Cardiac fibroblast (primary cell): ENCODE data around the gene KLF3.

Experiments
- DNase-seq, 2 donors: peaks; one replicate each; pipeline versions ENCODE4 v3.0.0 to v3.0.0-alpha.2; 2010; ENCODE audit warnings: low read depth in 2 of 2
- H3K4me3 ChIP-seq, 2 donors: replicated peaks in 1 of 2; 1 replicate in 1 of 2; 2 replicates in 1 of 2; pipeline ENCODE4 v1.5.1; 2011; ENCODE audit warnings: low read depth in 2 of 2, low read length in 2 of 2, mild to moderate bottlenecking in 2 of 2, moderate library complexity in 1 of 2
- CTCF ChIP-seq: IDR thresholded peaks from one replicate; pipeline ENCODE4 v1.5.1; 2011; ENCODE audit warnings: low read depth, mild to moderate bottlenecking, low read length, inconsistent platforms

Gene KLF3

GRCh38 chr4:38743866-38744265 lies 79.9 kb downstream of the KLF3 start:
- no peak overlapping the region for H3K4me3 ChIP-seq
- no peak for TF ChIP-seq CTCF
- DNase-seq: peak; percentile 6 to 31

- no peak overlapping the region for H3K4me3 ChIP-seq
- TF ChIP-seq CTCF: no peak
- DNase-seq: no peak
Observed at GRCh38 chr4:38745881-38746280, 81.9 kb downstream of the KLF3 start.

GRCh38 chr4:38747629-38748028 lies 83.6 kb downstream of the KLF3 start:
- DNase-seq: no peak
- no peak for TF ChIP-seq CTCF

GRCh38 chr4:38749336-38749735 lies 85.3 kb downstream of the KLF3 start:
- DNase-seq: no peak
- no peak for TF ChIP-seq CTCF
- no peak overlapping the region for H3K4me3 ChIP-seq

More at GRCh38 chr4:38747629-38748028, 83.6 kb downstream of the KLF3 start:
- no peak overlapping the region for H3K4me3 ChIP-seq
